ENCODE results near the gene FGFR3.

GRCh38 chr4:1833307-1834046, 40.4 kb downstream of the FGFR3 start:
- TF ChIP-seq MAZ (IDR thresholded peaks at IDR 0.05; ENCODE audit: borderline replicate concordance, low read depth, low read length) = no peak
- no peak for TF ChIP-seq CTCF (conservative IDR thresholded peaks at IDR 0.05; ENCODE audit: low read depth, low read length)
- no peak for TF ChIP-seq POLR2A (IDR thresholded peaks at IDR 0.05; ENCODE audit: low read depth, low read length)
- no peak for TF ChIP-seq FOS (IDR thresholded peaks at IDR 0.05; ENCODE audit: low read depth, low read length)
- no peak for TF ChIP-seq RAD21 (IDR thresholded peaks at IDR 0.05; ENCODE audit: low read length)
- TF ChIP-seq CEBPB (IDR thresholded peaks at IDR 0.05; ENCODE audit: low read depth, low read length) = no peak
- no peak for TF ChIP-seq SMC3 (IDR thresholded peaks at IDR 0.05; ENCODE audit: low read depth, low read length)
- TF ChIP-seq MAFK (IDR thresholded peaks at IDR 0.05; ENCODE audit: low read depth, low read length) = no peak
- TF ChIP-seq MXI1 (IDR thresholded peaks at IDR 0.05; ENCODE audit: borderline replicate concordance, low read depth, low read length) = no peak
- TF ChIP-seq CHD1 (IDR thresholded peaks at IDR 0.05; ENCODE audit: low read depth, low read length) = no peak
- TF ChIP-seq RCOR1 (IDR thresholded peaks at IDR 0.05; ENCODE audit: insufficient replicate concordance, low read length) = no peak
- TF ChIP-seq BHLHE40 (IDR thresholded peaks at IDR 0.05; ENCODE audit: low read depth, low read length) = no peak
